ENCODE results near the gene TRAPPC12.

The TRAPPC12 gene

GRCh38 chr2:3467654-3468053 is 88.2 kb downstream of the TRAPPC12 start:
- Histone ChIP-seq H3K36me3 (ENCODE audit: low read depth) (peaks cover 24% of the 10 kb centered on the region), H3K27ac (ENCODE audit: poor library complexity, severe bottlenecking) (no peak overlapping the region), H3K9me3 (ENCODE audit: severe bottlenecking) (no peaks in the 10 kb centered on the region)

GRCh38 chr2:3468296-3468988 is 88.9 kb downstream of the TRAPPC12 start:
- H3K27me3 ChIP-seq (ENCODE audit: insufficient read depth, poor library complexity, severe bottlenecking): no peaks in the 10 kb centered on the region
- peaks cover 31% of the 10 kb centered on the region for H3K4me1 ChIP-seq (ENCODE audit: insufficient read depth, poor library complexity, severe bottlenecking)
- H3K36me3 ChIP-seq (ENCODE audit: low read depth): peaks cover 25% of the 10 kb centered on the region
- DNase-seq (ENCODE audit: low spot score) (no peak), ATAC-seq (ENCODE audit: low read depth) (no peak)
- H3K4me3 ChIP-seq (ENCODE audit: severe bottlenecking): no peak overlapping the region
- no peak for TF ChIP-seq CTCF (IDR thresholded peaks at IDR 0.05; ENCODE audit: poor library complexity, severe bottlenecking)
- H3K9me3 ChIP-seq (ENCODE audit: severe bottlenecking): no peaks in the 10 kb centered on the region
- no peak overlapping the region for H3K27ac ChIP-seq (ENCODE audit: poor library complexity, severe bottlenecking)

More at GRCh38 chr2:3467654-3468053, 88.2 kb downstream of the TRAPPC12 start:
- Histone ChIP-seq H3K27me3 (ENCODE audit: insufficient read depth, poor library complexity, severe bottlenecking) (no peaks in the 10 kb centered on the region), H3K4me1 (ENCODE audit: insufficient read depth, poor library complexity, severe bottlenecking) (peaks cover 31% of the 10 kb centered on the region), H3K4me3 (ENCODE audit: severe bottlenecking) (no peak overlapping the region)
- no peak for TF ChIP-seq CTCF (IDR thresholded peaks at IDR 0.05; ENCODE audit: poor library complexity, severe bottlenecking)
- no peak for DNase-seq (ENCODE audit: low spot score)
- ATAC-seq (ENCODE audit: low read depth): no peak

GRCh38 chr2:3469486-3469885 is 90.0 kb downstream of the TRAPPC12 start:
- DNase-seq (ENCODE audit: low spot score) (no peak), ATAC-seq (ENCODE audit: low read depth) (no peak)
- Histone ChIP-seq H3K4me3 (ENCODE audit: severe bottlenecking) (no peak overlapping the region), H3K9me3 (ENCODE audit: severe bottlenecking) (no peaks in the 10 kb centered on the region), H3K36me3 (ENCODE audit: low read depth) (peaks cover 25% of the 10 kb centered on the region), H3K27me3 (ENCODE audit: insufficient read depth, poor library complexity, severe bottlenecking) (no peaks in the 10 kb centered on the region), H3K4me1 (ENCODE audit: insufficient read depth, poor library complexity, severe bottlenecking) (peaks cover 31% of the 10 kb centered on the region), H3K27ac (ENCODE audit: poor library complexity, severe bottlenecking) (peak overlapping the region; percentile 77)
- no peak for TF ChIP-seq CTCF (IDR thresholded peaks at IDR 0.05; ENCODE audit: poor library complexity, severe bottlenecking)

- Histone ChIP-seq H3K27me3 (ENCODE audit: insufficient read depth, poor library complexity, severe bottlenecking) (no peaks in the 10 kb centered on the region), H3K36me3 (ENCODE audit: low read depth) (peaks cover 27% of the 10 kb centered on the region), H3K9me3 (ENCODE audit: severe bottlenecking) (no peaks in the 10 kb centered on the region), H3K4me1 (ENCODE audit: insufficient read depth, poor library complexity, severe bottlenecking) (peaks cover 30% of the 10 kb centered on the region), H3K27ac (ENCODE audit: poor library complexity, severe bottlenecking) (peak overlapping the region; percentile 77), H3K4me3 (ENCODE audit: severe bottlenecking) (no peak overlapping the region)
- peak; percentile 73 for ATAC-seq (ENCODE audit: low read depth)
- no peak for DNase-seq (ENCODE audit: low spot score)
- no peak for TF ChIP-seq CTCF (IDR thresholded peaks at IDR 0.05; ENCODE audit: poor library complexity, severe bottlenecking)
Observed at GRCh38 chr2:3470166-3470651, 90.7 kb downstream of the TRAPPC12 start.
